ENCODE results near the gene PLSCR4. TPM values are rescaled to one million over a fixed set of nuclear protein-coding genes. Genes with fewer than 3 reads are reported as not detected.

Gene PLSCR4
- total RNA-seq, 2 experiments from 2014 or later = not detected

GRCh38 chr3:146223401-146224373, 27.2 kb downstream of the PLSCR4 start:
- intact Hi-C loops (cut with micrococcal nuclease; ENCODE audit: unreplicated experiment) = no loop called here
- Histone ChIP-seq H2AFZ (ENCODE audit: low read length) (no peak overlapping the region), H3K36me3 (ENCODE audit: insufficient read depth, low read length) (no peaks in the 10 kb centered on the region)

GRCh38 chr3:146222204-146223046, 28.5 kb downstream of the PLSCR4 start:
- Histone ChIP-seq H3K9me3 (ENCODE audit: low read length) (no peaks in the 10 kb centered on the region), H3K79me2 (ENCODE audit: insufficient read depth, low read depth, low read length) (no peaks in the 10 kb centered on the region), H4K20me1 (ENCODE audit: insufficient read depth, low read length) (no peaks in the 10 kb centered on the region), H3K36me3 (ENCODE audit: insufficient read depth, low read length) (no peaks in the 10 kb centered on the region), H3K4me2 (ENCODE audit: low read length) (no peak overlapping the region), H3K4me3 (ENCODE audit: low read depth, low read length, poor library complexity, severe bottlenecking) (no peak overlapping the region), H3K9me2 (ENCODE audit: insufficient read depth, low read length) (no peaks in the 10 kb centered on the region), H3K27ac (ENCODE audit: low read depth, low read length, poor library complexity, severe bottlenecking) (no peak overlapping the region), H3K4me1 (ENCODE audit: insufficient read depth, low read length, poor library complexity, severe bottlenecking) (no peaks in the 10 kb centered on the region), H2AFZ (ENCODE audit: low read length) (no peak overlapping the region)
- ChIA-PET POLR2A (no interaction called here), CTCF (ENCODE audit: unreplicated experiment) (no interaction called here)
- TF ChIP-seq EZH2phosphoT487 (IDR thresholded peaks at IDR 0.05; ENCODE audit: borderline replicate concordance, low read depth, low read length) = no peak
- TF ChIP-seq, protein P1, sequence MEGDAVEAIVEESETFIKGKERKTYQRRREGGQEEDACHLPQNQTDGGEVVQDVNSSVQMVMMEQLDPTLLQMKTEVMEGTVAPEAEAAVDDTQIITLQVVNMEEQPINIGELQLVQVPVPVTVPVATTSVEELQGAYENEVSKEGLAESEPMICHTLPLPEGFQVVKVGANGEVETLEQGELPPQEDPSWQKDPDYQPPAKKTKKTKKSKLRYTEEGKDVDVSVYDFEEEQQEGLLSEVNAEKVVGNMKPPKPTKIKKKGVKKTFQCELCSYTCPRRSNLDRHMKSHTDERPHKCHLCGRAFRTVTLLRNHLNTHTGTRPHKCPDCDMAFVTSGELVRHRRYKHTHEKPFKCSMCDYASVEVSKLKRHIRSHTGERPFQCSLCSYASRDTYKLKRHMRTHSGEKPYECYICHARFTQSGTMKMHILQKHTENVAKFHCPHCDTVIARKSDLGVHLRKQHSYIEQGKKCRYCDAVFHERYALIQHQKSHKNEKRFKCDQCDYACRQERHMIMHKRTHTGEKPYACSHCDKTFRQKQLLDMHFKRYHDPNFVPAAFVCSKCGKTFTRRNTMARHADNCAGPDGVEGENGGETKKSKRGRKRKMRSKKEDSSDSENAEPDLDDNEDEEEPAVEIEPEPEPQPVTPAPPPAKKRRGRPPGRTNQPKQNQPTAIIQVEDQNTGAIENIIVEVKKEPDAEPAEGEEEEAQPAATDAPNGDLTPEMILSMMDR (conservative IDR thresholded peaks at IDR 0.05; ENCODE audit: low read length) = no peak
- no TSS peak for BruUV-seq (replicated peaks)
- DNase-seq (ENCODE audit: low spot score) = no peak
- intact Hi-C loops (cut with micrococcal nuclease; ENCODE audit: unreplicated experiment) = no loop called here

More at GRCh38 chr3:146223401-146224373, 27.2 kb downstream of the PLSCR4 start:
- Histone ChIP-seq H3K4me3 (ENCODE audit: low read depth, low read length, poor library complexity, severe bottlenecking) (no peak overlapping the region), H3K4me2 (ENCODE audit: low read length) (no peak overlapping the region), H3K4me1 (ENCODE audit: insufficient read depth, low read length, poor library complexity, severe bottlenecking) (no peaks in the 10 kb centered on the region), H3K27ac (ENCODE audit: low read depth, low read length, poor library complexity, severe bottlenecking) (no peak overlapping the region), H4K20me1 (ENCODE audit: insufficient read depth, low read length) (no peaks in the 10 kb centered on the region), H3K9me3 (ENCODE audit: low read length) (no peaks in the 10 kb centered on the region), H3K79me2 (ENCODE audit: insufficient read depth, low read depth, low read length) (no peaks in the 10 kb centered on the region), H3K9me2 (ENCODE audit: insufficient read depth, low read length) (no peaks in the 10 kb centered on the region)
- CTCF ChIA-PET (ENCODE audit: unreplicated experiment) = interaction anchor here (0.5 kb wide), 1 partner anchor 8 kb away, joined by 3 read pairs; no protein-coding TSS in a partner anchor
- TF ChIP-seq, protein P1 (conservative IDR thresholded peaks at IDR 0.05; ENCODE audit: low read length) = no peak
- TF ChIP-seq EZH2phosphoT487 (IDR thresholded peaks at IDR 0.05; ENCODE audit: borderline replicate concordance, low read depth, low read length) = no peak
- DNase-seq (ENCODE audit: low spot score) = no peak
- BruUV-seq (replicated peaks) = no TSS peak
- POLR2A ChIA-PET = no interaction called here

Measured in OCI-LY7 (cell line).